ENCODE measurements around the gene PLA2G2C. TPM values are rescaled to one million over a fixed set of nuclear protein-coding genes. Genes with fewer than 3 reads are reported as not detected.

PLA2G2C gene
- total RNA-seq, 1 donor from 2014 or later: 0.28 TPM

DNA sequence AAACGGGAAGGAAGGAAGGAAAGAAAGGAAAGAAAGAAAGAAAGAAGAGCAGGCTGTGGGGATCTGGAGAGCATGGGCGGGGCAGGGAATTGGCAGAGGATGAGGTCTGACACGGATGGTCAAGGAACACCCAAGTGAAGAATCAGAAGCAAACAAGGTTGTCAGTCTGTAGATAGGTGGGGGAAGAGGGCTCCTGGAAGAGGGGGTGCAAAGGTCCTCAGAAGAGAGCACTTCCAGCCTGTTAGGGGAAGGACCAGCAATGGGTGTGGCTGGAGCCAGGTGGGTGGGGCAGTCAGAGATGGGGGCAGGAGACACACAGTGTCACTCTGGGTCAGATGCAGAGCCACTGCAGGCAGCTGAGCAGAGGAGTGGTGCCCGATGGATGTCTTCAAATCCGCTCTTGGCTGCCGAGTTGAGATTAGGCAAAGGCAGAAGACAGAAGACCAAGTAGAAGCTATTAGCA, 11.0 kb upstream of the PLA2G2C start:
- Mint-ChIP-seq H3K4me1 (peaks cover 4% of the 10 kb centered on the region), H3K36me3 (ENCODE audit: low read depth) (no peaks in the 10 kb centered on the region), H3K9me3 (no peaks in the 10 kb centered on the region), H3K4me3 (no peak overlapping the region), H3K27me3 (peaks cover 56% of the 10 kb centered on the region), H3K27ac (no peak overlapping the region)
- intact Hi-C loops (cut with micrococcal nuclease): no loop called here
- DNase-seq: no peak

DNA sequence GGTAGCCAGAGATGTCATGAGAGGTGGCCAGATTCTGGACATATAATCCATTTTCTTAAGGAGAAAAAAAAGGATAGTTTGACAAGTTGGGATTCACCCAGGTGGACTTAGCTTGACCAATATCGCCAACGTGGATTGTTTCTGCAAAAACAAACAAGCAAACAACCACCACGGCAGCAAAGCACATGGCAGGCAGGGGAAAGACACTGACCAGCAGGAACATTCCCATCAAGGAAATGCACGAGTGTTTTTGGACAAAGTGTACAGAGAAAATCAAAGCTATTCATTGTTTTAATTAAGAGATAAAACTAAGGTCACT, 9.1 kb upstream of the PLA2G2C start:
- H3K4me3 Mint-ChIP-seq: no peak overlapping the region
- H3K27ac Mint-ChIP-seq: no peak overlapping the region
- intact Hi-C loops (cut with micrococcal nuclease): loop anchor here (1.0 to 2.0 kb wide), 3 partner anchors 30 to 277 kb away; no protein-coding TSS in a partner anchor
- no peaks in the 10 kb centered on the region for H3K9me3 Mint-ChIP-seq
- no peak for DNase-seq
- H3K27me3 Mint-ChIP-seq: peaks cover 48% of the 10 kb centered on the region
- peaks cover 6% of the 10 kb centered on the region for H3K4me1 Mint-ChIP-seq
- no peaks in the 10 kb centered on the region for H3K36me3 Mint-ChIP-seq (ENCODE audit: low read depth)

DNA sequence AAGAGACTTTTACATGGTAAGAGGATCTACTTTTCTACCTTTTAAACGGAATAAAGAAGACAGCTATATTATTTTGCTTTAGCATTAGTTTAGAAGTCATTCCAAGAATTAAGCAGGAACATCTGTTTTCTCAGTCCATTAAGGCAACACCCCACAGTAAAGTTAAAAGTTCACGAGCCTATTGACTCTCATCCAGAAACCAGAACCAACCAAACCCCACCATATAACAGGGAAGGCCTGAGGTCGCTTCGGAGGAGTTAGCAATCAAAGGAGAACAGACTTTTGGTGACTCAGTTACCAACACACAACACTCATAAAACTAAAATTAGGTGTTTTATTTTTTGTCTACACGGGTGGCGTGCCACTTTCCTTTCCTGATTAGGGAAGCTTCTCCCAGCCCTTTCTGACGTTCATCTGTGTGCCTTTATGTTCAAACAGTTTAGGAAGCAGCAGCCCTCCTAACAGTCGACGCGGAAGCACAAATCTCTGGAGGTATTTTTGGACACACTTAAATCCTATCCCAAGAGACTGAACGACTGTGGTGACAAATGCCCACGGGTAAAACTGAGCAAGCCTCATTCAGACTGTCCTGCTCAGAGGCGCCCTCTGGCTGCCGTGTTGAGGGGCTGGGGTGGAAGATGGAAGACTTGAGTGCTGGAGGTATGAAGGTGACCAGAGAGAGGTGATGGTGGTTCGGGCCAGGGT, 8.6 kb upstream of the PLA2G2C start:
- H3K4me3 Mint-ChIP-seq: no peak overlapping the region
- intact Hi-C loops (cut with micrococcal nuclease): loop anchor here (1.0 to 2.0 kb wide), 3 partner anchors 30 to 276 kb away; no protein-coding TSS in a partner anchor
- H3K27me3 Mint-ChIP-seq: peaks cover 45% of the 10 kb centered on the region
- no peak overlapping the region for H3K27ac Mint-ChIP-seq
- no peaks in the 10 kb centered on the region for H3K36me3 Mint-ChIP-seq (ENCODE audit: low read depth)
- peaks cover 6% of the 10 kb centered on the region for H3K4me1 Mint-ChIP-seq
- no peaks in the 10 kb centered on the region for H3K9me3 Mint-ChIP-seq
- peak; percentile 93 for DNase-seq

DNA sequence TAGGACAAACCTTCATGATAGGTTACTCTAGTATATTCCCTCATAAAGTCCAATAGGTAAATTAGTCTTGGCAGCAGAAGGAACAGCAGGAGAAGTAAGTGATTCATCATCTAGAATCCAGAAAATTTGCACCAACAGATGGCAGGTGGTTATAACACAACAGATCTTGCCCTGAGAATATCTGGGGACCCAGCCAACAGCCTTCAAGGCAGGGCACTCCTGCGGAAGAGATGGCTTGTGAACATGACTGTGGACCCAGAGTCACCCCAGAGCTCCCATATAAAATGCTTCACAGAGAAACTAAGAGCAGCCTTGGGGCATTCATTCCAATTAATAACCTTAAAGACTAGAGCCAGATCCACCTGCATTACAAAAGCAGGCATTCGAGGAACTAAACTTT, 7.9 kb upstream of the PLA2G2C start:
- Mint-ChIP-seq H3K27me3 (peaks cover 46% of the 10 kb centered on the region), H3K4me1 (peaks cover 9% of the 10 kb centered on the region), H3K36me3 (ENCODE audit: low read depth) (no peaks in the 10 kb centered on the region), H3K9me3 (no peaks in the 10 kb centered on the region), H3K4me3 (no peak overlapping the region), H3K27ac (no peak overlapping the region)
- DNase-seq: no peak
- intact Hi-C loops (cut with micrococcal nuclease): loop anchor here (2.0 kb wide), 1 partner anchor 275 kb away; no protein-coding TSS in a partner anchor

DNA sequence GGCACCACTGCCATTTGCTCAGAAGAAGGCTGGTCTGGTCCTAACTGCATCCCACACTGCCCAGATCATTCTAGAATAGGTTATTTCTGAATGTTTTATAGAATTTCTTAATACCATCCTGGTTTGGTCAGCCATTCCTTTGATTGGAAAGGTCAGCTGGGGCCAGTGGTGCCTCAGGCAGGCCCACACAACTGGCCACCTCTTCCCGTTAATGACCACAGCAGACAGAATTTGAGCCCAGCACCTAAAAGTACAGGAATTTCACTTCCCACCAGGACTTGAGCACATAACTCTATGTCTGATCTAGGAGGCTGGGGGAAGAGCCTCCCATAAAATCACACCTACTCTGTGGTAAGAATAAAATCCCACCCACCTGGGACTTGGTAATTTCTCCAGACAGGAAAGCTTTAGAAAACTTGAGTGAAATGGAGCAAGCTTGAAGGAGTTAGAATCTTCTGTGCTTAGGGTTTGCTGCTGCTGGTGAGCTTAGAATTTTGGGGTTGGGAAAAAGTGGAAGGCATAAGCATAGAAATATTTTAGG, 6.6 kb upstream of the PLA2G2C start:
- DNase-seq: no peak
- Mint-ChIP-seq H3K27ac (no peak overlapping the region), H3K4me1 (peaks cover 22% of the 10 kb centered on the region), H3K4me3 (no peak overlapping the region), H3K9me3 (no peaks in the 10 kb centered on the region), H3K36me3 (ENCODE audit: low read depth) (peaks cover 2% of the 10 kb centered on the region), H3K27me3 (peaks cover 48% of the 10 kb centered on the region)
- intact Hi-C loops (cut with micrococcal nuclease): no loop called here

DNA sequence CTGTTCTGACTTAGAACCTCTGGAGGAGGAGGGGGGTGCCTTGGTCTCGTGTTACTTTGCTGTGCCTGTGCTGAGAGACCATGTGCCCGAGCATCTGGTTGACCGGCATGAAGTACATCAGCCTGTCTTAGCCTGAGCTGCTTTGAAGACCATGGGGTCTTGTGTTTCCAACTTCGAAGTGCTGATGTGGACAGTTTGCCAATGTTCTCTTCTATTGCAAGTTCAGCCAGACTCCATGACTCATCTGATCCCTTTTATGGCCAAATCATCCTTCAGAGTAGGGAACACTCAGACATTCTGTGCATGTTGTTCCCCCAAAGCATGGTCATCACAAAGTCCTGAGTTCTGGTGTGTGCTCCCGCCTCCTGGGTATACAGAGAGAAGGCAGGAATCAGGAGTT, 6.0 kb upstream of the PLA2G2C start:
- Mint-ChIP-seq H3K4me3 (no peak overlapping the region), H3K27ac (no peak overlapping the region), H3K4me1 (peaks cover 27% of the 10 kb centered on the region), H3K9me3 (no peaks in the 10 kb centered on the region), H3K27me3 (peaks cover 47% of the 10 kb centered on the region), H3K36me3 (ENCODE audit: low read depth) (peaks cover 3% of the 10 kb centered on the region)
- no peak for DNase-seq
- intact Hi-C loops (cut with micrococcal nuclease): no loop called here

DNA sequence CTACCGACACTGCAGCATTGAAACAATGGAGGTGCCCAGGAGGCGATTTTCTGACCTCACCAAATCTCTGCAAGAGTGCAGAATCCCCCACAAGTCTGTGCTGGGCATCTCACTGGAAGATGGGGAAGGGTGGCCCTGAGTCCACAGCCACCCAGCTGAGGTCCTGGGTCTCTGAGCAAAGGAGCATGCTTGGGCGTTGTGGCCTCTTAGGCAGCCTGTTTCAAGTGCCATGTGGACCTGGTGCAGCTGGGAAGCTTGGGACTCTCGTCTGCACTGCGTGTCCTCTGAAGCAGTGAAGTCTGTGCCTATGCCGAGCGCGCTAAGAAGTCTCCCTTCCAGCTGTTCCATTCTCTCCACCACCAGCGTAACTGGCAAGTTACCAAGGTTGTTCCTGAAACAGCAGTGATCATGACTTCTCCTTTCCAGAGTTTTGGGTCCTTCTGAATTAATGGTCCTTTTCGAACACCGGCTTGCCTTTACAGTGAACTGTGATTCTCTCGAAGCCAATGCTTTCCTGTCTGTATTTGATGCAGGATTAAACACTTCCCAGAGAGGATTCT, 5.0 kb upstream of the PLA2G2C start:
- H3K27ac Mint-ChIP-seq: no peak overlapping the region
- H3K4me1 Mint-ChIP-seq: peaks cover 36% of the 10 kb centered on the region
- intact Hi-C loops (cut with micrococcal nuclease): no loop called here
- DNase-seq: no peak
- peaks cover 45% of the 10 kb centered on the region for H3K27me3 Mint-ChIP-seq
- no peak overlapping the region for H3K4me3 Mint-ChIP-seq
- H3K36me3 Mint-ChIP-seq (ENCODE audit: low read depth): peaks cover 3% of the 10 kb centered on the region
- H3K9me3 Mint-ChIP-seq: no peaks in the 10 kb centered on the region

DNA sequence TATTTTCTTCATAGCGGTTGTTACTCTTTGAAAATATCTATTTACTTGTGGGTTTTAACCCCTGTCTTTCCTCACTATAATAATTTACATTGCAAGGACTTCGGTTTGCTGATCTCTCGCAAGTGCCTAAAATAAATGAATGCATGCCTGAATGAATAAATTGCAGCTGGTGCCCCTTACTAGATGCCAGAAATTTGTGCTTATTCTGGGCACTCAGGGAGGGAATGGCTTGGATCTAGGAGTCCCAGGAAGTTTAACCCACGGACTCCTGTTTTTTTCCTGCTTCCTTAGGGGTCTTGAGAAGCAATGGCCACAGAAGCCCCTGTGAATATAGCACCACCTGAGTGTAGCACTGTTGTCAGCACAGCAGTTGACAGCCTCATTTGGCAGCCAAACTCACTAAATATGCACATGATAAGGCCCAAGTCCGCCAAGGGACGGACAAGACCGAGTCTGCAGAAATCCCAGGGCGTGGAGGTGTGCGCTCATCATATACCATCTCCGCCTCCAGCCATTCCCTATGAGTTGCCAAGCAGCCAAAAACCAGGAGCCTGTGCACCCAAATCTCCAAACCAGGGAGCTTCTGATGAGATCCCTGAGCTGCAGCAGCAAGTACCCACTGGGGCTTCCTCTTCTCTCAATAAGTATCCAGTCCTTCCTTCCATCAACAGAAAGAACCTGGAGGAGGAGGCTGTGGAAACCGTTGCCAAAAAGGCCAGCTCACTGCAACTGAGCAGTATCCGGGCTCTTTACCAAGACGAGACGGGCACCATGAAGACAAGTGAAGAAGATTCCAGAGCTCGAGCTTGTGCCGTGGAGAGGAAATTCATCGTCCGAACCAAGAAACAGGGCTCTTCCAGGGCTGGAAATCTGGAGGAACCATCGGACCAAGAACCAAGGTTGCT, 4.2 kb upstream of the PLA2G2C start:
- intact Hi-C loops (cut with micrococcal nuclease): no loop called here
- H3K4me3 Mint-ChIP-seq: no peak overlapping the region
- H3K27ac Mint-ChIP-seq: no peak overlapping the region
- H3K9me3 Mint-ChIP-seq: no peaks in the 10 kb centered on the region
- H3K4me1 Mint-ChIP-seq: peaks cover 37% of the 10 kb centered on the region
- DNase-seq: no peak
- peaks cover 3% of the 10 kb centered on the region for H3K36me3 Mint-ChIP-seq (ENCODE audit: low read depth)
- H3K27me3 Mint-ChIP-seq: peaks cover 45% of the 10 kb centered on the region

DNA sequence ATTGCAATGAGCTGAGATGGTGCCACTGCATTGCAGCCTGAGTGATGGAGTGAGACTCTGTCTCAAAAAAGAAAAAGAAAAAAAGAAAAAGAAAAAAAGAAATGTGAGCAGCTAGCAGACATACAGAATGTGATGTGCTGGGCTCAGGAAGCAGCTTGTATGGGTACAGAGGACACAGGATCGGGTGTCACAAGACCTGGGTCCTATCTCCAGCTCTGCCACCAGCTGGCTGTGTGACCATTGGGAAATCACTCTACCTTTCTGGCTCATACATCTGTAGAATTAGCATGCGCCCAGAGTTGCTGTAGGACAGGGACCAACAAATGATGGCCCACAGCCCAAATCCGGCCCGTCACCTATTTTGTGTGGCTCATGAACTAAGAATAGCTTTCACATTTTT, 3.3 kb upstream of the PLA2G2C start:
- Mint-ChIP-seq H3K4me1 (peaks cover 41% of the 10 kb centered on the region), H3K27me3 (peaks cover 40% of the 10 kb centered on the region), H3K36me3 (ENCODE audit: low read depth) (peaks cover 5% of the 10 kb centered on the region), H3K9me3 (no peaks in the 10 kb centered on the region), H3K4me3 (no peak overlapping the region), H3K27ac (no peak overlapping the region)
- intact Hi-C loops (cut with micrococcal nuclease): no loop called here
- DNase-seq: no peak

DNA sequence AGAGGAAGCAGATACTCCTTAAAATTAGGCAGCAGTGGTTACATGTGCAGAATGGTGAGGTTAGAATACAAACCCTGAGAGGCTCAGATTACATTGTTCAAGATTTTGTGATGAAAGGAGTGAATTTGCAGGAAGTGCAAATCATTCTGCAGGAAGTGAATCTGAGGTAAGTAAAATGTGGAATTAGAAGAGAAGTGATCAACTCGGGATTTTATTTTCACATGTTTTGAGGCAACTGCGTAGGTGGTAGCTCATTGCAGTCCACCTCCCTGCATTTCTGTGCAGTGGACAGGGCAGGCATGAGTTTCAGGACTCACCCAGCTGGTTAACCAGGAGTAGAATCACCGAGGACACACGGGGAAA, 2.1 kb upstream of the PLA2G2C start:
- Mint-ChIP-seq H3K27ac (peak overlapping the region; percentile 78), H3K9me3 (no peaks in the 10 kb centered on the region), H3K36me3 (ENCODE audit: low read depth) (peaks cover 9% of the 10 kb centered on the region), H3K4me1 (peaks cover 53% of the 10 kb centered on the region), H3K4me3 (peak overlapping the region; percentile 80), H3K27me3 (peaks cover 37% of the 10 kb centered on the region)
- intact Hi-C loops (cut with micrococcal nuclease): no loop called here
- DNase-seq: no peak

DNA sequence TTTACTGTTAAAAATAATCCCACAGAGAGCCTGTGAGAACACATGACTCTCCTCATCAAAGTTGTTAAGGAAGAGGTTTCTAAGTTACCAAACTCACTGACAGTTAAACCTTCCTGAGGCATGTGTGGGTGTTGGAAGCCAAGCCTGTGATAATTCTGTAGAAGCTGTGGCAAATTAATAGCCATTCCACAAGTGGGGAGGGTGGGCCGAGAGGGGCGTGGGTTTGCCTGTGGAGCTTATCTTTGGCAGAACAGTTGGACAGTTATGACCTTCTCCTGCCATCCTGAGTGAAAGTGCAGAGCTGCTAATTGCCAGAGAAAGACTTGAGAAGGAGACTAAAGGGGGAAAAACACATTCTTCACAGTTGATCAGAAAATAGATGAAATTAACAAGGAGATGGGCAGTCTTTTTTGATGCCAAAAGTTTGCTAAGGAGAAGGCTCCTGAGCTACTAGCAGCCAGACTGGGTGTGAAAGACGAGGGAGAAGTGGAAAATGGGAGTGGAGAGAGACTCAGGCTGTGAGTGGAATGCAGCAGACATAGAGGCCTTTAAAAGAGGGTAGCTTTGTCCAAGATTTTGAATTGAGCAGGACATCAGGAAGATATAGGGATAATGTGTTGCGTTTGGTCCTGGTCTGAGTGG, 1.6 kb upstream of the PLA2G2C start:
- intact Hi-C loops (cut with micrococcal nuclease): loop anchor here (2.0 kb wide), 2 partner anchors 17 to 35 kb away; no protein-coding TSS in a partner anchor
- DNase-seq: no peak
- no peaks in the 10 kb centered on the region for H3K9me3 Mint-ChIP-seq

DNA sequence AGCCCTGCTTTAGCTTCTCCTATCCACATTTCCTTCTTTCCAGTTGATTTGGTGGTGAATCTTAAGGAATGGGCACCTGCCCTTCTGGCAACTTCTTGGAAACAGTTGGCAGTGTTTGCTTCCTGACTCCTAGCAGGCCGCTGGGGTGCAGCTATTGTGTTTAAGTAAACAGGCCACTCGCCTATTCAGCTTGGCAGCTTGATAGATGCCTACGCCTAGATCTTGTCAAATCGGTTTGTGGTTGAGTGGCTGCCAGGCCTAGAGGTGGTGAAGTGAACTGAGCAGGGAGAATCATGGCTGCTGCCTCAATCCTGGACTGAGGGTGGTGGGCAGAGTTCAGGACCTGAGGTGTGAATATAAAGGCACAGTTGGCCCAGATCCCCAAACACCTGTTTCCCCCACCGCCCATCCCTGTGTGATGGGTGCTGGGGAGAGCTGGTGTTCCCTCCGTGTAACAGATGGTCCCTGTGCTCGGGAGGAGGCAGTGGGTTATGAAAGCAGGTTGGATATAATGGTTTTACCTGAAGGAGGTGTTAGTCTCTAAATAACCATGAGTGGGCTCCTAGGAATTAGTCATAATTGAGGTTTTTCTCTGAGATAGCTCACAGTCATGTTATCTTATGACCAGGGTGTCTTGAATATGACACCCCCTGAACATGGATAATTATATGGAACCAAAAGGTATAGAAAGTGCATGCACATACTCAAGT, 940 bp upstream of the PLA2G2C start:
- Mint-ChIP-seq H3K36me3 (ENCODE audit: low read depth) (peaks cover 11% of the 10 kb centered on the region), H3K27ac (peak overlapping the region; percentile 83), H3K4me3 (peak overlapping the region; percentile 80), H3K4me1 (peaks cover 53% of the 10 kb centered on the region), H3K9me3 (no peaks in the 10 kb centered on the region), H3K27me3 (peaks cover 30% of the 10 kb centered on the region)
- intact Hi-C loops (cut with micrococcal nuclease): loop anchor here (2.0 kb wide), 2 partner anchors 16 to 34 kb away; no protein-coding TSS in a partner anchor
- peak; percentile 72 for DNase-seq

More for the DNA sequence above, 1.6 kb upstream of the PLA2G2C start:
- peaks cover 11% of the 10 kb centered on the region for H3K36me3 Mint-ChIP-seq (ENCODE audit: low read depth)
- peak overlapping the region; percentile 80 for H3K4me3 Mint-ChIP-seq
- H3K4me1 Mint-ChIP-seq: peaks cover 54% of the 10 kb centered on the region
- peaks cover 36% of the 10 kb centered on the region for H3K27me3 Mint-ChIP-seq
- peak overlapping the region; percentile 78 for H3K27ac Mint-ChIP-seq
